ENCODE data around the gene ACTR3C. TPM values are rescaled to one million over a fixed set of nuclear protein-coding genes. Genes with fewer than 3 reads are reported as not detected.

Gene ACTR3C
- total and polyA plus RNA-seq, 2 of the 13 experiments (the other 11 are each of a cell fraction or from before 2014, with no cell fraction given), result 3.8 to 7.5 TPM

GRCh38 chr7:150341263-150342120 is 18.1 kb upstream of the ACTR3C start, which contains the start of gene RARRES2 (continued):
- no peak for TF ChIP-seq STAG1 (CRISPR knock-in tag; IDR thresholded peaks at IDR 0.05)
- peak; percentile 65; the same call in 1 of the 2 replicates for TF ChIP-seq ZNF605 (CRISPR knock-in tag; IDR thresholded peaks at IDR 0.05)
- TF ChIP-seq POLR2AphosphoS5 (IDR thresholded peaks at IDR 0.05; ENCODE audit: low read depth, low read length), result peak; percentile 36
- 0 out of 2 replicates have a peak, but pooled peaks have one; percentile 21 for TF ChIP-seq HINFP (CRISPR knock-in tag; IDR thresholded peaks at IDR 0.05; ENCODE audit: low read depth)
- TF ChIP-seq POLR2A (IDR thresholded peaks at IDR 0.05; ENCODE audit: insufficient read depth in 1 of 2, low read depth in 2 of 2, low read length in 2 of 2), result peak; percentile 33 to 49; a peak in 2 of 4 replicates
- no peak for TF ChIP-seq FOSL1 (CRISPR knock-in tag; IDR thresholded peaks at IDR 0.05; ENCODE audit: borderline replicate concordance)
- TF ChIP-seq RXRB (CRISPR knock-in tag; IDR thresholded peaks at IDR 0.05; ENCODE audit: borderline replicate concordance), result 0 out of 2 replicates have a peak, but pooled peaks have one; percentile 4
- no peak for TF ChIP-seq FIP1L1 (IDR thresholded peaks at IDR 0.05; ENCODE audit: borderline replicate concordance, insufficient read depth, low read depth, low read length)
- 0 out of 2 replicates have a peak, but pooled peaks have one; percentile 35 for TF ChIP-seq SPEN (CRISPR knock-in tag; IDR thresholded peaks at IDR 0.05; ENCODE audit: low read depth)
- TF ChIP-seq GATAD2A (CRISPR knock-in tag; IDR thresholded peaks at IDR 0.05), result peak; percentile 14; the same call in 1 of the 2 replicates
- 0 out of 2 replicates have a peak, but pooled peaks have one; percentile 27 for TF ChIP-seq HDAC1 (CRISPR knock-in tag; IDR thresholded peaks at IDR 0.05)
- 0 out of 2 replicates have a peak, but pooled peaks have one; percentile 12 for TF ChIP-seq ZMYM3 (CRISPR knock-in tag; IDR thresholded peaks at IDR 0.05)
- no peak for TF ChIP-seq MAFF (IDR thresholded peaks at IDR 0.05; ENCODE audit: low read depth, low read length)
- no peak for TF ChIP-seq PHF20 (CRISPR knock-in tag; IDR thresholded peaks at IDR 0.05)
- TF ChIP-seq CENPX (CRISPR knock-in tag; IDR thresholded peaks at IDR 0.05), result no peak
- 0 out of 2 replicates have a peak, but pooled peaks have one; percentile 42 for TF ChIP-seq YEATS4 (CRISPR knock-in tag; IDR thresholded peaks at IDR 0.05; ENCODE audit: borderline replicate concordance)
- no peak; the same call in 1 of the 2 replicates for TF ChIP-seq NR2F6 (IDR thresholded peaks at IDR 0.05)
- TF ChIP-seq NR2F6 (CRISPR knock-in tag; IDR thresholded peaks at IDR 0.05), result peak; percentile 83
- TF ChIP-seq SATB2 (CRISPR knock-in tag; IDR thresholded peaks at IDR 0.05), result 0 out of 2 replicates have a peak, but pooled peaks have one; percentile 6
- no peak for TF ChIP-seq ZFP1 (CRISPR knock-in tag; IDR thresholded peaks at IDR 0.05)
- TF ChIP-seq, protein P1, sequence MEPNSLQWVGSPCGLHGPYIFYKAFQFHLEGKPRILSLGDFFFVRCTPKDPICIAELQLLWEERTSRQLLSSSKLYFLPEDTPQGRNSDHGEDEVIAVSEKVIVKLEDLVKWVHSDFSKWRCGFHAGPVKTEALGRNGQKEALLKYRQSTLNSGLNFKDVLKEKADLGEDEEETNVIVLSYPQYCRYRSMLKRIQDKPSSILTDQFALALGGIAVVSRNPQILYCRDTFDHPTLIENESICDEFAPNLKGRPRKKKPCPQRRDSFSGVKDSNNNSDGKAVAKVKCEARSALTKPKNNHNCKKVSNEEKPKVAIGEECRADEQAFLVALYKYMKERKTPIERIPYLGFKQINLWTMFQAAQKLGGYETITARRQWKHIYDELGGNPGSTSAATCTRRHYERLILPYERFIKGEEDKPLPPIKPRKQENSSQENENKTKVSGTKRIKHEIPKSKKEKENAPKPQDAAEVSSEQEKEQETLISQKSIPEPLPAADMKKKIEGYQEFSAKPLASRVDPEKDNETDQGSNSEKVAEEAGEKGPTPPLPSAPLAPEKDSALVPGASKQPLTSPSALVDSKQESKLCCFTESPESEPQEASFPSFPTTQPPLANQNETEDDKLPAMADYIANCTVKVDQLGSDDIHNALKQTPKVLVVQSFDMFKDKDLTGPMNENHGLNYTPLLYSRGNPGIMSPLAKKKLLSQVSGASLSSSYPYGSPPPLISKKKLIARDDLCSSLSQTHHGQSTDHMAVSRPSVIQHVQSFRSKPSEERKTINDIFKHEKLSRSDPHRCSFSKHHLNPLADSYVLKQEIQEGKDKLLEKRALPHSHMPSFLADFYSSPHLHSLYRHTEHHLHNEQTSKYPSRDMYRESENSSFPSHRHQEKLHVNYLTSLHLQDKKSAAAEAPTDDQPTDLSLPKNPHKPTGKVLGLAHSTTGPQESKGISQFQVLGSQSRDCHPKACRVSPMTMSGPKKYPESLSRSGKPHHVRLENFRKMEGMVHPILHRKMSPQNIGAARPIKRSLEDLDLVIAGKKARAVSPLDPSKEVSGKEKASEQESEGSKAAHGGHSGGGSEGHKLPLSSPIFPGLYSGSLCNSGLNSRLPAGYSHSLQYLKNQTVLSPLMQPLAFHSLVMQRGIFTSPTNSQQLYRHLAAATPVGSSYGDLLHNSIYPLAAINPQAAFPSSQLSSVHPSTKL (CRISPR knock-in tag; IDR thresholded peaks at IDR 0.05), result peak; percentile 15; the same call in 1 of the 2 replicates
- TF ChIP-seq ZBTB37 (CRISPR knock-in tag; IDR thresholded peaks at IDR 0.05), result no peak
- peak; percentile 1; the same call in 1 of the 2 replicates for TF ChIP-seq MYC (CRISPR knock-in tag; IDR thresholded peaks at IDR 0.05; ENCODE audit: borderline replicate concordance)
- TF ChIP-seq, protein P2, sequence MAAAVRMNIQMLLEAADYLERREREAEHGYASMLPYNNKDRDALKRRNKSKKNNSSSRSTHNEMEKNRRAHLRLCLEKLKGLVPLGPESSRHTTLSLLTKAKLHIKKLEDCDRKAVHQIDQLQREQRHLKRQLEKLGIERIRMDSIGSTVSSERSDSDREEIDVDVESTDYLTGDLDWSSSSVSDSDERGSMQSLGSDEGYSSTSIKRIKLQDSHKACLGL (CRISPR knock-in tag; IDR thresholded peaks at IDR 0.05), result no peak

Measured in HepG2 (cell line).